ENCODE results near the gene QRFP.

GRCh38 chr9:130920762-130921299, 24.2 kb upstream of the QRFP start:
- TF ChIP-seq, protein P1, sequence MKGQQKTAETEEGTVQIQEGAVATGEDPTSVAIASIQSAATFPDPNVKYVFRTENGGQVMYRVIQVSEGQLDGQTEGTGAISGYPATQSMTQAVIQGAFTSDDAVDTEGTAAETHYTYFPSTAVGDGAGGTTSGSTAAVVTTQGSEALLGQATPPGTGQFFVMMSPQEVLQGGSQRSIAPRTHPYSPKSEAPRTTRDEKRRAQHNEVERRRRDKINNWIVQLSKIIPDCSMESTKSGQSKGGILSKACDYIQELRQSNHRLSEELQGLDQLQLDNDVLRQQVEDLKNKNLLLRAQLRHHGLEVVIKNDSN (IDR thresholded peaks at IDR 0.05): no peak
- TF ChIP-seq CREB1 (IDR thresholded peaks at IDR 0.05; ENCODE audit: low read depth): no peak
- TF ChIP-seq CEBPB (IDR thresholded peaks at IDR 0.05): no peak
- TF ChIP-seq EP300 (IDR thresholded peaks at IDR 0.05; ENCODE audit: borderline replicate concordance): no peak
- TF ChIP-seq REST (IDR thresholded peaks at IDR 0.05; ENCODE audit: low read depth): no peak
- no peak for TF ChIP-seq EGR1 (IDR thresholded peaks at IDR 0.05)
